GM12801 (cell line): ENCODE measurements around the gene TTC9B.

Experiments used
- CTCF ChIP-seq: IDR thresholded peaks from one replicate; pipeline ENCODE4 v1.5.1; 2011; ENCODE audit warnings: control low read depth; ENCODE audit not compliant: insufficient read length; ENCODE audit errors: extremely low read depth

The TTC9B gene

GRCh38 chr19:40191836-40192646 is 26.1 kb downstream of the TTC9B start:
- no peak for TF ChIP-seq CTCF

GRCh38 chr19:40190891-40191835 is 27.0 kb downstream of the TTC9B start, which contains the start of gene MAP3K10:
MAP3K10 (plus strand) TSS chr19:40191426; CDS start chr19:40192032, 606 bp downstream.
- TF ChIP-seq CTCF, result no peak

GRCh38 chr19:40184273-40184672 is 33.9 kb downstream of the TTC9B start:
- TF ChIP-seq CTCF, result no peak

- TF ChIP-seq CTCF, result no peak
Observed at GRCh38 chr19:40178756-40179155, 39.4 kb downstream of the TTC9B start.

- TF ChIP-seq CTCF, result no peak
Observed at GRCh38 chr19:40177286-40178070, 40.7 kb downstream of the TTC9B start.

- no peak for TF ChIP-seq CTCF
Observed at GRCh38 chr19:40175820-40176219, 42.4 kb downstream of the TTC9B start.
